ENCODE measurements around the gene ODC1.

- TF ChIP-seq CTCF (IDR thresholded peaks at IDR 0.05; ENCODE audit: extremely low read depth in 1 of 2, insufficient read depth in 1 of 2, low read depth in 1 of 2, low read length in 2 of 2): no peak
- TF ChIP-seq FOS (IDR thresholded peaks at IDR 0.05; ENCODE audit: borderline replicate concordance, insufficient read depth, low read length): no peak
- no peak for TF ChIP-seq POLR2A (IDR thresholded peaks at IDR 0.05; ENCODE audit: low read depth, low read length)
- TF ChIP-seq POLR2AphosphoS5 (IDR thresholded peaks at IDR 0.05; ENCODE audit: insufficient read depth, low read depth, low read length): no peak
- no peak for TF ChIP-seq EZH2 (IDR thresholded peaks at IDR 0.05; ENCODE audit: borderline replicate concordance, low read depth, low read length, severe bottlenecking)
- TF ChIP-seq JUN (IDR thresholded peaks at IDR 0.05; ENCODE audit: borderline replicate concordance, insufficient read depth, insufficient read length, low read depth): no peak
- no peak for TF ChIP-seq MYC (IDR thresholded peaks at IDR 0.05; ENCODE audit: low read depth, low read length)
These were observed 38.5 kb upstream of the ODC1 start for GRCh38 chr2:10486601-10487079.
